Measurements from ENCODE around the gene RAB30.
"Not testable (repeated sequence)": the region's sequence is repeated elsewhere in the genome, so short reads cannot be mapped to it uniquely, and the experiment has no call there.

RAB30 gene

GRCh38 chr11:83011333-83012167 lies 60.1 kb downstream of the RAB30 start:
- no peak for DNase-seq (ENCODE audit: low spot score)
- TF ChIP-seq CTCF (IDR thresholded peaks at IDR 0.05; ENCODE audit: borderline replicate concordance, control extremely low read depth, extremely low read depth, insufficient read depth, missing control alignments) = no peak
- in situ Hi-C loops (cut with MboI; ENCODE audit: low sequenced_read_pairs, unreplicated experiment) = no loop called here

GRCh38 chr11:83009999-83010398 lies 61.7 kb downstream of the RAB30 start:
- in situ Hi-C loops (cut with MboI; ENCODE audit: low sequenced_read_pairs, unreplicated experiment) = no loop called here
- DNase-seq (ENCODE audit: low spot score) = no peak
- TF ChIP-seq CTCF (IDR thresholded peaks at IDR 0.05; ENCODE audit: borderline replicate concordance, control extremely low read depth, extremely low read depth, insufficient read depth, missing control alignments) = no peak

GRCh38 chr11:83009136-83009535 lies 62.6 kb downstream of the RAB30 start:
- DNase-seq (ENCODE audit: low spot score); in situ Hi-C loops (cut with MboI; ENCODE audit: low sequenced_read_pairs, unreplicated experiment): not testable (repeated sequence)

- in situ Hi-C loops (cut with MboI; ENCODE audit: low sequenced_read_pairs, unreplicated experiment) = no loop called here
- no peak for DNase-seq (ENCODE audit: low spot score)
- no peak for TF ChIP-seq CTCF (IDR thresholded peaks at IDR 0.05; ENCODE audit: borderline replicate concordance, control extremely low read depth, extremely low read depth, insufficient read depth, missing control alignments)
Measured at GRCh38 chr11:83008581-83008923, 63.1 kb downstream of the RAB30 start.

GRCh38 chr11:83007909-83008580 lies 63.7 kb downstream of the RAB30 start:
- DNase-seq (ENCODE audit: low spot score) = peak; percentile 41
- TF ChIP-seq CTCF (IDR thresholded peaks at IDR 0.05; ENCODE audit: borderline replicate concordance, control extremely low read depth, extremely low read depth, insufficient read depth, missing control alignments) = no peak
- in situ Hi-C loops (cut with MboI; ENCODE audit: low sequenced_read_pairs, unreplicated experiment) = no loop called here

GRCh38 chr11:83007477-83007876 lies 64.2 kb downstream of the RAB30 start:
- no peak for DNase-seq (ENCODE audit: low spot score)
- no peak for TF ChIP-seq CTCF (IDR thresholded peaks at IDR 0.05; ENCODE audit: borderline replicate concordance, control extremely low read depth, extremely low read depth, insufficient read depth, missing control alignments)
- in situ Hi-C loops (cut with MboI; ENCODE audit: low sequenced_read_pairs, unreplicated experiment) = no loop called here

GRCh38 chr11:83006877-83007330 lies 64.8 kb downstream of the RAB30 start:
- peak; percentile 55 for DNase-seq (ENCODE audit: low spot score)
- in situ Hi-C loops (cut with MboI; ENCODE audit: low sequenced_read_pairs, unreplicated experiment) = no loop called here
- TF ChIP-seq CTCF (IDR thresholded peaks at IDR 0.05; ENCODE audit: borderline replicate concordance, control extremely low read depth, extremely low read depth, insufficient read depth, missing control alignments) = no peak
